Hepatic stellate cell (primary cell): ENCODE data around the gene TPGS1.

Source experiments
- DNase-seq: peaks from one replicate; pipeline ENCODE4 v3.0.0; 2011; ENCODE audit warnings: low spot score

The TPGS1 gene

GRCh38 chr19:496112-496665 lies 11.1 kb upstream of the TPGS1 start, which contains the start of gene MADCAM1:
MADCAM1 (plus strand) TSS chr19:496486; CDS start chr19:496500, 14 bp downstream.
- no peak for DNase-seq

GRCh38 chr19:496986-497385 lies 10.3 kb upstream of the TPGS1 start:
- DNase-seq = no peak

GRCh38 chr19:497491-497868 lies 9.8 kb upstream of the TPGS1 start:
- DNase-seq = no peak

DNA sequence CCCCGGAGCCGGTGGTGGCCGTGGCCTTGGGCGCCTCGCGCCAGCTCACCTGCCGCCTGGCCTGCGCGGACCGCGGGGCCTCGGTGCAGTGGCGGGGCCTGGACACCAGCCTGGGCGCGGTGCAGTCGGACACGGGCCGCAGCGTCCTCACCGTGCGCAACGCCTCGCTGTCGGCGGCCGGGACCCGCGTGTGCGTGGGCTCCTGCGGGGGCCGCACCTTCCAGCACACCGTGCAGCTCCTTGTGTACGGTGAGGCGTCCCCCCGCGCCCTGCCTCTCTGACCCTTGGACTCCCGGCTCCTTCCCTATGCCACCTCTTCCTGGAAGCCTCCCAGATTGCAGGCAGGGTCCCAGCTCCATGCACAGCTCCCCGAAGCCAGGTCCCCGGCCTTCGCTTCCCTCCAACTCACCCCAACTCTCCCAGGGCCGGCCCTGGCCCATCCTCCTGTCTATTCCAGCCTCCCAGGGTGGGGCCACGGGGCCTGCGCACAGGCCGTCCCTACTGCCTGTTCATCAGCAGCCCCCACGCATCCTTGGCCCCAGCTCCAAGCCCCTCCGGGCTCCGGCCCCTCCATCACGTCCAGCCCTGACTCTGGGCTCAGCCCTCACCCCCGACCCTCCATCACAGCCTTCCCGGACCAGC lies 9.3 kb upstream of the TPGS1 start:
- no peak for DNase-seq

DNA sequence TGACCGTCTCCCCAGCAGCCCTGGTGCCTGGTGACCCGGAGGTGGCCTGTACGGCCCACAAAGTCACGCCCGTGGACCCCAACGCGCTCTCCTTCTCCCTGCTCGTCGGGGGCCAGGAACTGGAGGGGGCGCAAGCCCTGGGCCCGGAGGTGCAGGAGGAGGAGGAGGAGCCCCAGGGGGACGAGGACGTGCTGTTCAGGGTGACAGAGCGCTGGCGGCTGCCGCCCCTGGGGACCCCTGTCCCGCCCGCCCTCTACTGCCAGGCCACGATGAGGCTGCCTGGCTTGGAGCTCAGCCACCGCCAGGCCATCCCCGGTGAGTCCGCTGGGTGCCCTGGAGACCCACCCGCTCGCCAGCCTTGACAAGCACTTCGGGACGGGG lies 8.8 kb upstream of the TPGS1 start:
- DNase-seq = no peak

- no peak for DNase-seq
These were observed 8.2 kb upstream of the TPGS1 start for GRCh38 chr19:498977-499623.

DNA sequence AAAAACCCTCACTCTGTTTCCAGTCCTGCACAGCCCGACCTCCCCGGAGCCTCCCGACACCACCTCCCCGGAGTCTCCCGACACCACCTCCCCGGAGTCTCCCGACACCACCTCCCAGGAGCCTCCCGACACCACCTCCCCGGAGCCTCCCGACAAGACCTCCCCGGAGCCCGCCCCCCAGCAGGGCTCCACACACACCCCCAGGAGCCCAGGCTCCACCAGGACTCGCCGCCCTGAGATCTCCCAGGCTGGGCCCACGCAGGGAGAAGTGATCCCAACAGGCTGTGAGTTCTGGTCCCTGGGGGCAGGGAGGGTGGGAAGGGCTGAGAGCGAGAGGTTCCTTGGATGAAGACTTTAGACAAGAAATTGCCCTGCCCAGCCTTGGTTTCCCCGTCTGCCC lies 5.7 kb upstream of the TPGS1 start:
- DNase-seq = no peak

- no peak for DNase-seq
These were observed 2.7 kb upstream of the TPGS1 start for GRCh38 chr19:504616-505015.

DNA sequence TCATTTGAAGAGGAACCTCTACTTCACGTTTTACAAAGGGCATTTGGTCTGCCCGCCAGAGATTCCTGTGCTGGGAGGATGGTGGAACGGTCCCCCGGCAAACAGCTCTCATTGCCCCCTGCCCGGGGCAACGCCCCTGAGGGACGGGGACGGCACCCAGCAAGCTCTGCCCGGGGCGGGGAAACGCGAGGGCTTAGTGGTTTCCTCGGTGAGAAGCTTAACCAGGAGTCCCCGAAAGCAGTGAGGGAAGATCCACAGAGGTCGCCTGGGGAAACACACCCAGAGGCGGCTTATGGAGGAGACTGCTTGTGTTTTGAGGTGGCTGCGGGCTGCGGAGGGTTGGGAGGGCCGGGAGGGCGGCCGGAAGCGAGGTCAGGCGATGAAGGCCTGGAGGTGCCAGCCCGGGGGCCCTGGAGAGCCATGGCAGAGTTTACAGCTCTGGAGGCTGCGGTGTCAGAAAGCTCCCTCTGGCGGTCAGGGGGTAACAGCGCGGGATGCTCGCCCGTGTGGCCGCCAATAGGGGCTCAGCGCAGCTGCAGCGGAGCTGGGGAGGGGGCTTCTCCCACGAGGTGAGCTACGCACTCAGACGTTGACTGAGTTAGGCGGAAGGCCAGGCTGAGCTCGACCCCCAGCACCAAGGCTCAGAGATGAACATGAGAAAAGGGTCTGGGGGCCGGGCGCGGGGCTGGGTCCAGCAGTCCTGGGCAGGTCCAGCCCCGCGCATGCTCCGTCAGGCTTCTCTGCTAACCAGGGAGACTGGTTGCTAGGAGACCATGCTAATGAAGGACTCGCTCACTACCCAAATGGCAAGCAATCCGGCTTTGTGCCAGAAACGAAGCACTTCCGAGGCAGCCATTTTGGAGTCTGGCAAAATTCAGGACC lies 652 bp upstream of the TPGS1 start:
- DNase-seq = peak; percentile 100

DNA sequence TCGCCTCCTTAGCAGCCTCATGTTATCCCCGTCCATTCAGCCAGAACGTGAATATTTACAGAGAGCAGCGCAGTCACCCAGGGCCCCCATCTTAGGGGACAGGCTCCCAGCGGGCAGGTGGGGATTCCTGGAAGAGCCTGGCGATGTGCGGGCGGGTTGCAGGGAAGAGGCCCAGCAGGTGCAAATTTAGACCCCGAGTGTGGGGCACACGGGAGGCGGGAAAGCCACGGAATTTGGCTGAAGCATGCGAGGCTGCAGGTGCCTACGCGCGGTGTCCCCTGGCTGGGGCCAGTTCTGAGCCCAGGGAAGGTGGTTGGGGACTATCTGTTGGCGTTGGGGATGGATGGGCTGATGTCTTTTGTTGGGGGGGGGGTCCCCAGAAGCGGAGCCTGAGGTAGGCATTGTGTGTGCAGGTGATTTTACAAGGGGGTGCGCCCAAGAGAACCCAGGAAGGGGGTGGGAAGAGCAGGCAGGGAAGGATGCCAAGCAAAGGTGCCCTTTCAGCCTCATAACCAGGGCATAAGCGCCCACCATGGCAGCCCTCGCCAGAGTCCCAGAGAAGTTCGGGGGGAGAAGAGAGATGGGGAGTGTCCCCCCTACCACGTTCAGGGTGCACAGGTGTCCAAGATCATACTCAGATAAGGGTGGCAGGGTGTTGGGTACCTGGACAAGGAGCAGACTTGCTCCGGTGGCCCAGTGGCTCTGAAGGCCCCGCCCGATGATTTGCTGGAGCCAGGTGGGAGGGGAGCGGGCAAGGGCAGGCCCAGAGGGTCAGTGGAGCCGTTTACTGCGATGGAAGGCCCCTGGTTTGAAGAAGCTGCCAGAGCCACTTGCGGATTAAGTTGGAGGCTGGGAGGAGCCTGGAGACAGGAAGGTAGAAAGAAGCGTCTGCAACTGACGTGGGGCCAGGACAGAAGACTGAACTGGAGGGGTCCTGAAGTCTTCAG lies 1.2 kb downstream of the TPGS1 start:
- no peak for DNase-seq

DNA sequence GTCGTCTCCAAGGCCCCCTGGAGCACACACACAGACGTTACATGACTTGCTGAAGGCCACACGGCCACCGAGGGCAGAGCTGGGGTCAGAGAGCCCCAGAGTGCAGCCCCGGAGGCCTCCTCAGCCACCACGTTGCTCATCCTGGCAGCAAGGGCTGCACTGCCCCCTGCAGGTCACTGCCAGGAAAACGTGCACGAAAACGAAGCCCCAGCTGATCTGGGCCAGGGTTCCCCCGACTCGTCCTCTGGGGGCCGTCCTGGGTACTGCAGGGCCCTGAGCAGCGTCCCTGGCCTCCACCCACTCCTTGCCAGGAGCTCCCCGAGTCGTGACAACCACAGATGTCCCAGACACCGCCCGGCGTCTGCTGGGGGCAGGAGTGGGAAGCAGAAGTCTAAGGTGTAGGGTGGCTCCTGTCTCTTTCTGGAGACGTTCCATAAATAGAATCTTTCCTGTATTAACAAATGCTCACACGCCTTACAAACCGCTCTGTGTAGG lies 3.4 kb downstream of the TPGS1 start:
- peak; percentile 89 for DNase-seq

DNA sequence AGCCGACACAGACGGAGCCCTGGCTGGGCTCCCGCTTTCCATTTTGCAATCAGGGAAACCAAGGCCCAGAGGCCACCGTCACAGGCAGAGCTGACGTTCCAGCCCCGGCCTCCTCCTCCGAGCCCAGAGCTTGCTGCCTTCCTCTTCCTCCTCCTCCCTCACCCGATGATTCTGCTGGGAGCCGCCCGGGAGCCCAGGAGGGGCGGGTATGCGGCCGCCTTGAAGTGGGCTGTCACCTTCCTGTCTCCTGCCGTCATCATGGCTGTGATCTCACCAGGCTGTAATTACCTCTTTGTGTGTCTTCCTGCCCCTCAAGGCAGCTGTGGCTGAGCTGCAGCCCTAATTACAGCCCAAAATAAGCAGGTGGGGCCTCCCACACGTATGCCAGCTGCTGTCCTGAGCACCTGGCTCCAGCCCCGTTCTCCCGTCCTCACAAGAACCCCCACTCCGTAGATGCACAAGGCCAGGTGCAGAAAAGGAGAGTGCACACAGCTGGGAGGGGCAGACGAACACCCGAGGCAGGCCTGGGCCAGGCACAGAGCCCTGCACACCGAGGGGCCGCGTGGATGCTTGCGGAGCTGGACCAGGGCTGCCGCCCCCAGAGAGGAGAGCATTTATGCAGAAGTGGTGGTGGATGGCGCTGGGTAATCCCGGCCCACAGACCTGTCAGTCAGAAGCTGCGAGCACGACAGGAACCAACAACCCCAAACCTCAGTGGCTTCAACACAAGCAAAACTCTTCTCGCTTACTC lies 4.0 kb downstream of the TPGS1 start:
- no peak for DNase-seq

DNA sequence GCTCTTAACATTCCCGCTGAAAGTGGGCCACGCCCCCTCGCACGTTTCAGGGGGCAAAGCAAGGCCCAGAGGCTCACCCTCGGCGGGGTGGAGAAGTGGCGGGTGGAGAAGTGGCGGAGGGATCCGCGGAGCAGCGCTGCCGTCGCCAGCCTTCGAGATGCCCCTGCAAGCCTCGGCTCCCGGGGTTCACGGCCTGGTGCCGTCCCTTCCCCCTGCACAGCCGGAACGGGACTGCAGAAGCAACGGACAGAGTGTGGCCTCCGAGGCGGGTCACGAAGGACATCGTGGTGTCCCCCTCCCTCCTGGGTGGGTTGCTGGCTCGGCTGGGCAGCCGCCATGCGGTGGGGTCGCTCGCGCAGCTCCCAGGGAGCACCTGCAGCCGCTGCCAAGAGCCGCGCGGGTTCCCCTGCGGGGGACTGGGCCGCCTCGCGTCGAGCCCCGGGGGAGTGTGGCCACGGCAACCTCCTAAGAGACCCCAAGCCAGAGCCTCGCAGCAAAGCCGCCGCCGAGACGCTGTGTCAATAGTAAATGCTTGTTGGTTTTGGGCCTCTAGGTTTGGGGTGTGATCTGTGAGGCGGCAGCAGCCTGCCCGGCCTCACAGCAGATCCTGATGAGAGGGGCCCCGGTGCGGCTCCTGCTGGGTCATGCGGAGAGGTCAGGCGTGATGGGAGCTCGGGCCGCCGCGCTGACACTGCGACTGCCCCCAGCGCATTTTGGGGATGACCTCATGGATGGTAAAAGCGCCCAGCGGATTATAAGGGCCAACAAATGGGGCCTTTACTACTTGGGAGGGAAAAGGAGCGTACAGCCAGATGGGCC lies 5.5 kb downstream of the TPGS1 start:
- DNase-seq = no peak

DNA sequence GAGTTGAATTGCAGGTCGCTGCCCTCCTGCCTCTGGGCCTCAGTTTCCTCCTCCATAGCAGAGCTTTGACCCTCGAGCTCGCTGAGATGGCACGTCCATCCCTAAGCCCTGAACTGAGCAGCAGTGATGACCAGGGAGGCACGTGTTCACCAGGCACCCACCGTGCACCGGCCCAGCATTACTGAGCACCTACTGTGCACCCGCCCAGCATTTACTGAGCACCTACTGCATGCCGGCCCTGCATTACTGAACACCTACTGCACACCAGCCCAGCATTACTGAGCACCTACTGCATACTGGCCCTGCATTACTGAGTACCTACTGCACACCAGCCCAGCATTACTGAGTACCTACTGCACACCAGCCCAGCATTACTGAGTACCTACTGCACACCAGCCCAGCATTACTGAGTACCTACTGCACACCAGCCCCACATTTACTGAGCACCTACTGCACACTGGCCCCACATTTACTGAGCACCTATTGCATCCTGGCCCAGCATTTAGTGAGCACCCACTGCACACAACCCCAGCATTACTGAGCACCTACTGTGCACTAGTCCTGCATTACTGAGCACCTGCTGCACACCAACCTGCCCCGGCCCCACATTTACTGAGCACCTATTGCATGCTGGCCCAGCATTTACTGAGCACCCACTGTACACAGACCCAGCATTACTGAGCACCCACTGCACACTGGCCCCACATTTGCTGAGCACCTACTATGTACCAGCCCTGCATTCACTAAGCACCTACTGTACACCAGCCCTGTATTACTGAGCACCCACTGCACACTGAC lies 6.3 kb downstream of the TPGS1 start:
- DNase-seq = no peak

- DNase-seq = no peak
These were observed 6.9 kb downstream of the TPGS1 start for GRCh38 chr19:514166-514663.

DNA sequence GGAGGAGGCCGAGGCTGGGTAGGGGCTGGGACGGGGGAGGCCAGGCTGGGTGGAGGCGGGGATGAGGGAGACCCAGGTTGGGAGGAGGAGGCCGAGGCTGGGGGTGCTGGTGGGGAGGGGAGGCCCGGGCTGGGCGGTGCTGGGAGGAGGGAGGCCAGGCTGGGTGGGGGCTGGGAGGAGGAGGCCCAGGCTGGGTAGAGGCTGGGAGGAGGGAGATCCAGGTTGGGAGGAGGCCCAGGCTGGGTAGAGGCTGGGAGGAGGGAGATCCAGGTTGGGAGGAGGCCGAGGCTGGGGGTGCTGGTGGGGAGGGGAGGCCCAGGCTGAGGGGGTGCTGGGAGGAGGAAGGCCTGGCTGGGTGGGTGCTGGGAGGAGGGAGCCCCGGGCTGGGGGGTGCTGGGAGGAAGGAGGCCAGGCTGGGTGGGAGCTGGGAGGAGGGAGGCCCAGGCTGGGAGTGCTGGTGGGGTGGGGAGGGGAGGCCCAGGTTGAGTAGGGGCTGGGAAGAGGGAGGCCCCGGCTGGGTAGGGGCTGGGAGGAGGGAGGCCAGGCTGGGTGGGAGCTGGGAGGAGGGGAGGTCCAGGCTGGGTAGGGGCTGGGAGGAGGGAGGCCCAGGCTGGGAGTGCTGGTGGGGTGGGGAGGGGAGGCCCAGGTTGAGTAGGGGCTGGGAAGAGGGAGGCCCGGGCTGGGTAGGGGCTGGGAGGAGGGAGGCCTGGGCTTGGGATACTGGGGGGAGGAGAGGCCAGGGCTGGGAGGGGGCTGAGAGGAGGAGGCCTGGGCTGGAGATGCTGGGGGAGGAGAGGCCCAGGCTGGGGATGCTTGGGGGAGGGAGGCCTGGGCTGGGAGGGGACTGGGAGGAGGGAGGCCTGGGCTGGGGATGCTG lies 10.7 kb downstream of the TPGS1 start:
- no peak for DNase-seq

GRCh38 chr19:518598-519231 lies 11.4 kb downstream of the TPGS1 start:
- no peak for DNase-seq
